GM15510 (cell line): Measurements from ENCODE around the gene CKB.

Experiments
- POLR2A ChIP-seq: IDR thresholded peaks from 3 replicates; pipeline ENCODE4 v1.6.1; 2011; ENCODE audit warnings: borderline replicate concordance; ENCODE audit not compliant: insufficient read length; ENCODE audit errors: extremely low read depth

The CKB gene

GRCh38 chr14:103476065-103476464 is 46.6 kb downstream of the CKB start:
- TF ChIP-seq POLR2A: no peak

DNA sequence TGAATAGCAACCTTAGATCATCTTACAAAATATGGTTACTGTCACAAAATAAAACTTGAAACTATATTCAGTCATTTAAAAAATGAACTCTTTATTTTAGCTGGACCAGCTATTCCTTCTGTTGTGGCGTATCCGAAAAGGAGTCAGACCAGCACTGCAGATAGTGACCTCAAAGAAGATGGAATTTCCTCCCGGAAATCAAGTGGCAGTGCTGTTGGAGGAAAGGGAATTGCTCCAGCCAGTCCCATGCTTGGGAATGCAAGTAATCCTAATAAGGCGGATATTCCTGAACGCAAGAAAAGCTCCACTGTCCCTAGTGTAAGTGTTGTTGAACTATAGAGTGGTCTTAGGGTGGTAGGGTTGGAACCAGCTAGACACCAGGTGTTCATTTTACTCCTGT is 47.7 kb downstream of the CKB start:
- no peak for TF ChIP-seq POLR2A

DNA sequence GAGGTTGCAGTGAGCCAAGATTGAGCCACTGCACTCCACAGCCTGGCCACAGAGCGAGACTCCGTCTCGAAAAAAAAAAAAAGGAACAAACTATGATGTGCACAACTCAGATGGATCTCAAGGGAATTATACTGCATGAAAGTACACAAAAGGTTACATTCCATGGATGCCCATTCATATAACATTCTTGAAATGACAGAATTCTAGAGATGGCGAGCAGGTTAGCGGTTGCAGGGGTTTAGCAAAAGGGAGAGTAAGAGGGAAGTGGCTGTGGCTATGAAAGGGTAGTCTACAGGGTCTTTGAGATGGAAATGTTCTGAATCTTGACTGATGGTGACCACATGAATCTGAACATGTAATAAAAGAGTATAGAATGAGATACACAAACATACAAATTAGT is 49.7 kb downstream of the CKB start:
- TF ChIP-seq POLR2A: no peak
